GM21360 (cell line): Measurements from ENCODE around the gene BCL3.
A peak's percentile ranks its signal among the peaks of the same experiment; 100 is the strongest.

Experiments used
- ATAC-seq: cut with Tn5 transposase; IDR thresholded peaks from one replicate; pipeline ENCODE4 v1.9.1; 2021; ENCODE audit warnings: mild to moderate bottlenecking, moderate library complexity; ENCODE audit not compliant: unreplicated experiment

The BCL3 gene

GRCh38 chr19:44785271-44785670, 36.8 kb downstream of the BCL3 start:
- ATAC-seq, result no peak

GRCh38 chr19:44785993-44786392, 37.5 kb downstream of the BCL3 start:
- ATAC-seq, result no peak

GRCh38 chr19:44788971-44789370, 40.5 kb downstream of the BCL3 start:
- no peak for ATAC-seq

GRCh38 chr19:44789943-44790483, 41.5 kb downstream of the BCL3 start:
- ATAC-seq, result no peak

GRCh38 chr19:44792281-44792680, 43.8 kb downstream of the BCL3 start:
- ATAC-seq, result no peak

GRCh38 chr19:44794610-44795009, 46.1 kb downstream of the BCL3 start:
- ATAC-seq, result no peak

- ATAC-seq, result no peak
These were observed 47.0 kb downstream of the BCL3 start for GRCh38 chr19:44795398-44795987.

GRCh38 chr19:44796701-44797115, 48.2 kb downstream of the BCL3 start:
- no peak for ATAC-seq

- ATAC-seq, result no peak
These were observed 51.3 kb downstream of the BCL3 start for GRCh38 chr19:44799627-44800346.

GRCh38 chr19:44800461-44800860, 52.0 kb downstream of the BCL3 start:
- ATAC-seq, result peak; percentile 76

GRCh38 chr19:44803442-44804428, 55.2 kb downstream of the BCL3 start:
- ATAC-seq, result no peak

GRCh38 chr19:44806291-44806690, 57.8 kb downstream of the BCL3 start:
- no peak for ATAC-seq

GRCh38 chr19:44807162-44807561, 58.7 kb downstream of the BCL3 start:
- no peak for ATAC-seq

- ATAC-seq, result no peak
These were observed 59.3 kb downstream of the BCL3 start for GRCh38 chr19:44807652-44808462.

GRCh38 chr19:44808463-44809371, 60.2 kb downstream of the BCL3 start, which contains the start of gene BCAM:
TSS of gene BCAM (plus strand) at chr19:44809103. CDS start at chr19:44809125, 22 bp downstream.
- no peak for ATAC-seq
